Activated T-helper 9 cell treated with anti-CD3 and anti-CD28 coated beads, Interleukin-2, amount 50 U/mL, for 16 hours (primary cell): ENCODE data around the gene TNFAIP8L1.

Source experiments
- DNase-seq: peaks from one replicate; pipeline ENCODE4 v3.0.0-alpha.2; 2020; ENCODE audit warnings: low read depth

The TNFAIP8L1 gene

DNA sequence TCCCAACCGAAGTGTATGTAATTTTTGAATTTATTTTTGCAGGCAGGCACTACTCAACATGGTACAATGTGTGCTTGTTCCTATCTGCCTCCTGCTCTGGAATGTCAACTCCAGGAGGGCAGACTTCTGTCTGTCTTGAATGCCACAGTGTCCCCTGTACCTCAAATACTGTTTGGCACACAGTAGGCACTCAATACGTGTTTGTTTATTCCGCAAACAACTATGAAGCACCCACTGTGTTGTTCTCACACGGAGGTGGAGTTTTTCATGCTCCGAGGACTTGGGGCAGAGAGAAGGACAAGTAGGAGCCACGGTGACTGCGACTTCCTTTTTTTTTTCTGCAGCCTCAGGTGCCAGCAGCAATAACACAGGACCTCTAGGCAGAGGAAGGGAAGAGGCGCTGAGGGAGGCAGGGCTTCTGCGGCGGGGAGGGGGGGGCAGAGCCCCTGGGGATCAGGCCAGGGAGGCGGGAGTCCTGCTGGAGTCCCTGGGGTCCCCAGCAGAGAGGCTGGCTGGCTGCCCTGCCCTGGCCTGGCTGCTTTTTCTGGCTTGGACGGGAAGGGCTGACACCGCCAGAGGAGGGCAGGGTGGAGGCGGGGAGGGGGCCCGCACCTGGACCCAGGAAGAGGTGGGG, 29.3 kb upstream of the TNFAIP8L1 start:
- DNase-seq: no peak

DNA sequence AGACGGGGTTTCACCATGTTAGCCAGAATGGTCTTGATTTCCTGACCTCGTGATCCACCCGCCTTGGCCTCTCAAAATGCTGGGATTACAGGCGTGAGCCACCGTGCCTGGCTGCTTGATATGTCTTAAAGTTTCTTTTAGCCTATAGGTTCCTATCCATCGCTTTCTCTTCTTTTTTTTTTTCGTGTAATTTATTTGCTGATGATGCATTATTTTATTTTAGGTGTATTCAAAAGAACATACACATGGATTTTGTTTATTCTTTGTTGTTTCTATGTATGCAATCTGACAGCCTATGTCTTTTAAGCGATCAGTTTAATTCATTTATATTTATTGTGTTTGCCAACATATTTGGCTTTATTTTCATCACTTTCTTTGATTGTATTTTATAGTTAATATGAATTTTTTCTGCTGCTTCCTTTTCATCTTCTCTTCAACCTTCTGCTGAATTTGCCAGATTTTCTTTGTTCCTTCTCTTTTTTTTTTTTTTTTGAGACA, 26.0 kb upstream of the TNFAIP8L1 start:
- no peak for DNase-seq

DNA sequence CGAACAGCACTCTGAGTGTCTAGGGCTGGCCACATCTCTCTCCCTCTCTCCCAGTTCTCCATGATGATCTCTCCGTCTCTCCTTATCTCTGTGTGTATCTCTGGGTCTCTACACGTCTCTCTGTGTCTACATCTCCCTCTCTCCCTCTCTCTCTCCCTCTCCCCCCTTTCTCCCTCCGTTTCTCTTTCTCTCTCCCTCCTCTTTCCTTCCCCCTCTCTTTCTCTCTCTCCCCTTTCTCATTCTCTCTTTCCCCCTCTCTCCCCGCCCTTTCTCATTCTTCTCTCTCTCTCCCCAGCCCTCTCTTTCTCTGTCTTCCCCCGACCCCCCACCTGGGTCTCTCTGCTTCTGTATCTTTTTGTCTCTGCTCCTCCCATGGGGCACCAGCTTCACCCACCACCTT, 21.3 kb upstream of the TNFAIP8L1 start:
- no peak for DNase-seq

DNA sequence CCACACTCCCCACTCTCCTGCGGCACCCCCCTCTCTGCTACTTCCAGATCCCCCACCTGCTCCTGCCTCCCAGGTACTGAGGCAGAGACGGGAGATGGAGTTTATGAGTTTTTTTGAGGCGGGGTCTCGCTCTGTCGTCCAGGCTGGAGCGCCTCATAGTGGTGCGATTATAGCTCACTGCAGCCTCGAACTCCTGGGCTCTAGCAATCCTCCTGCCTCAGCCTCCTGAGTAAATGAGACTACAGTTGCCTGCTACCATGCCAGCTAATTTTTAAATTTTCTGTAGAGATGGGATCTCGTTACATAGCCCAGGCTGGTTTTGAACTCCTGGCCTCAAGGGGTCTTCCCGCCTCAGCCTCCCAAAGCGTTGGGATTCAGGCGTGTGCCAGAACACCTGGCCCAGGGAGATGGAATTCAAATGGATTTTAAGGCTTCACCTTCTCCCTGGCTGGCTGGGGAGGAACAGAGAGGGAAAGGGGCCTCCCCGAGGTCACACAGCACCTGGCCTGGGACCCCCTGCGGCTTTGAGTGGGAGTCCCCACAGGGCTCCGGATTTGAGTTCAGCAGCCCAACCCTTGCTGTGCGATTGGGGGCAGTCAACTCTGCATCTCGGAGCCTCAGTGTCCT, 19.5 kb upstream of the TNFAIP8L1 start:
- no peak for DNase-seq

DNA sequence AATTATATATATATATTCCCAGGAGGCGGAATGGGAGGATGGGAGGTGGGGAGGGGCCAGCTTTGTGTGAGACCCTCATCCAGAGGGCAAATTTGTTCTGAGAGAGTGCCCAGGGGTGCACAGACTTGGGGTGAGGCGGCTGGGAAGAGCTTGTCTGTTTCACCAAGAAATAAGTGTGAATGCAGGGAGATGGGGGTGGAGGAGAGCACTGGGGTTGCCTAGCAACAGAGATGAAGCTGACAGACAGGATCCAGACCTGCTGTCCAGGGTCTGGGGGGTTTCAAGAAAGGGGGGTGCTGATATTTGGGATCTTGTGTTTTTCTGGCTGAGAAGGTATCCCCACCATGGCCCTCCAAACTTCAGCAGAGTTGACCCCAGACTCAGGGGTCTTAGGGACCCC, 18.6 kb upstream of the TNFAIP8L1 start:
- no peak for DNase-seq

DNA sequence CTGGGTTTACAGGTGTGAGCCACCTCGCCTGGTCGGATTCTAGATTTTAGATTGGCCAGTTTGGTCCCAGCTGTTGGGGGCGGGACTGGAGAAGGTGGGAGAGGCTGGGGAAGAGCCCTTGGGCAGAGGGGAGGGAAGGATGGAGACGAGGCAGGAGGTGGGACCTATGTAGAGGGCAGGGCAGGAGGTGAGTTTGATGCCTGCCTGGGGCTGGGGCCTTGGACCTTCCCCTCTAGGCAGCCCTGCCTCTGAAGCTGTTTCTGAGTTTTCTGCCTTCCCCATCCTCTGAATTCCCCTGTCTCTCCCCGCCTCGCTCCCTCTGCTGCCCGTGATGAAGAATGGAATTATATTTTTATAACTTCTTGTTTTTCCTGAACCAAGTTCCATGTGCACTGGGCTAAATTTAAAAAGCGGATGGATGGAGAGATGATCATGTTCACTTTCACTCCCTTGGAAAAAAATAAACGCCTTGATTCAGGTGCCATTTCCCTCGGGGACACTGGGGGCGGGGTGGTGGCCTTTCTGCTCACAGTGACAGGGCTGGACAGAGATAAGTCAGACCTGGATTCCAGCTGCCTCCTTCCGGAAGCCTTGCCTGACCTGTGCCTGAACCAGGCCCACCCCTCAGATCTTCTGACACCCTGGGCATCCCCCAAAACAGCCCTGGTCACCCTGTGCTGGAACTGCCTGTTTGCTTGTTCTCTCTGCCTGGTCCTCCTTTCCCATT, 16.5 kb upstream of the TNFAIP8L1 start:
- DNase-seq: no peak

DNA sequence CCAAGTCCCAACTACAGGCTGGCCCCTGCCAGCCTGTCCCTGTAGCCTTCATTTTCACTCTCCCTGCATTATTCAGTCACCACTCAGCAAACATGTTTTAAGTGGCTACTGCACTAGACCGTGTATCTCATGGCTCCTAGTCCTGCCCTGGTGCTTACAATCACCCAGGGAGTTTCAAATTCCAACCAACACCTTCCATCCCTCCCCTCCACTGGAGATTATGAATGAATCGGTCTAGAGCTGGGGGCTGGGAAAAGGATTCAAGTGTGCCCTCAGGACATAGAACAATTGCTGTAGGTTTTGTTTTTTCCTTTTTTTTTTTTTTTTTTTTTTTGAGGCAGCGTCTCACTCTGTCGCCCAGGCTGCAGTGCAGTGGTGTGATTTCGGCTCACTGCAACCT, 15.0 kb upstream of the TNFAIP8L1 start:
- DNase-seq: no peak

DNA sequence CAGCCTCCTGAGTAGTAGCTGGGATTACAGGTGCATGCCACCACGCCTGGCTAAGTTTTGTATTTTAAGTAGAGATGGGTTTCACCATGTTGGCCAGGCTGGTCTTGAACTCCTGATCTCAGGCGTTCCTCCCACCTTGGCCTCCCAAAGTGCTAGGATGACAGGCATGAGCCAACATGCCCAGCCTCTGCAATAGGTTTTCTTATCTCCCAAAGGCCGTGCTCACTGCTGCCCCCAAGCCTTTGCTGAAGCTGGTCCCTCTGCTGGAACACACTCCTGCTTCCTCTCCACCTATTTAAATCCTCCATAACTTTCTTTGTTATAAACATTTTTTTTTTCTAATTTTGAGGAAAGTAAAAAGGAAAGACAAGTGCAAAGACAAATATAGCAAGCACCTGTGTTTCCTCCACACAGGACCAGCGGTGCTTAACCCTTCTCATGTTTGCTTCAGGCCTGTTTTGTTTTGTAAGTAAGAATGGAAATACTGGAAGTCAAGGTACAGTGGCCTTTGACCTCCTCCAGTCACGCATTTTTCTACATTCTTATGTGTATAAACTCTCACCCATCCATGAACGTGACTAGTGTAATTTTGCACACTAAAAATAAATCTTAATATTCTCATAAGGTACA, 14.5 kb upstream of the TNFAIP8L1 start:
- DNase-seq: no peak

DNA sequence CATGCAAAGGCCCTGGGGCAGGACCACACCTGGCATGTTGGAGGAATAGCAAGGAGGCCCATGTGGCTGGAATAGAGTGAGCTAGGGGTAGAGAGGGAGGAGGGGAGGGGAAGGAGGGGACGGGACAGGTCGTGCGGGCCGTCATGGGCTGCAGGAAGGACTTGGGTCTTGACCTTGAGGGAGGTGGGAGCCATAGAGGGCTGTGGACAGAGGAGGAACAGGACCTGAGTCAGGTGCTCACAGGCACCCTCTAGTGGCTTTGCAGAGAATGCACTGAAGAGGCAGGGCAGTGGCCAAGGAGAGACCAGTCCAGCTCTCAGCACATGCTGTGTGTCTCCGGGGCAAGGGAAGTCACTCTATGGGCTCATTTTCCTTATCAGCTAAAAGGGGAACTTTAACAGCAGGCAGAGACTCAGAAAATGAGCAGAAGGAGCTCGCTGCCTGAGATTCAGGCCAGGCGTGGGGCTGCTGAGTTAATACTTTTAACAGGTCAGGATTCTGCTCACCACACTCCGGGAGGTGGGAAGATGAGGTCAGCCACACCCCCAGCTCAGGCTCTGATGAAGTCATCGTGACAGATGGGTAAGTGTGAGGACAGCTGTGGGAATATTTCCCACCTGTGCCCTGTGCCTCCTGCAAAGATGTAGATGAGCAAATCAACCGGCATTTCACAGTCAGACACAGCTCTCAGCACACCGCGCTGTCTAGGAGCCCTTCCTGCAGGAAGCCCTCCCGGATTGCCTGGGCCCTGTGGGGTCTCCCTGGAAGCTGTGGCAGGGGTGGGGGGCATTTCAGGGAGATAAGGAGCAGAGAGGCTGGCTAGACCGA, 6.0 kb upstream of the TNFAIP8L1 start:
- peak; percentile 20 for DNase-seq

DNA sequence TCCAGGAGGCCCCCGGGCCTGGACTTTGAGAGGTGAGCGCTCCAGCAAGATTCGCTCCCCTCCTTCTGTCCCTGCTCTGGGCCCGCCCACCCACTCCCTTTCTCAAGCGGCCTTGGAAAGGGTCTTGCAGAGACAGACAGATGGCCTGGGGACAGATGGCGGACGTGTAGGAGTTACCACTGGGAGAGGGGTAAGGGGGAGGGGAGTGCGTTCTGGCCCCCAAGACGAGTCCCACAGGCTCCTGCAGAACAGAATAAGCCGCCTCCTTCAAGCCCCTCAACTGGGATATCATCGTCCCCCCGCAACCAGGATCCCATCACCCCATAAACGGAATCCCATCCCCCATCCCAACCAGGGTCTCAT, 3.6 kb upstream of the TNFAIP8L1 start:
- no peak for DNase-seq

DNA sequence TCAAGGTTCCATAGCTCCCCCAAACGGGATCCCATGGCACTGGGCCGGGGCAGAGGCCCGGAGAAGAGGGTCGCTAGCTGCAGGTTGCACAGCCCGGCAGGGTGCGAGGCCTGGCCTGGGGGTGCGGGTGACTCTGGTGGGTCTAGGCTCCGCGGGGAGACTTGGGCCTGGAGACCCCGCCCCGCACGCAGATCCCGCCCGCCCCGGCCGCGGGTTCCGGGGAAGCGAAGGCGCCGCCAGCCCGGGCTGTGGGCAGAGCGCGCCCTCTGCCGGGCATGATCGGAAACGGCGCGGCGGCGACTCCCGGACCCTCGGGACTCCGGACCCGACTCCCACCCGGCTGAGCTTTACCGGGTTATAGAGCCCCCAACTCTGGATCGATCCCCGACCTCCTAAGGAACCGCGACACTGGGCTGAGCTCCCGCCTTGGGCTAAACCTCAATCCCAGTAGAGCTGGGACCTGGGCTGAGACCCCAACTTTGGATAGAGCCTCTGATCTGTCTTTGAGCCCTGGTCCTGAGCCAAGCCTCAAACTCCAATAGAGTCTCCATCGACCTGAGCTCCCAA, 3.1 kb upstream of the TNFAIP8L1 start:
- peak; percentile 66 for DNase-seq

DNA sequence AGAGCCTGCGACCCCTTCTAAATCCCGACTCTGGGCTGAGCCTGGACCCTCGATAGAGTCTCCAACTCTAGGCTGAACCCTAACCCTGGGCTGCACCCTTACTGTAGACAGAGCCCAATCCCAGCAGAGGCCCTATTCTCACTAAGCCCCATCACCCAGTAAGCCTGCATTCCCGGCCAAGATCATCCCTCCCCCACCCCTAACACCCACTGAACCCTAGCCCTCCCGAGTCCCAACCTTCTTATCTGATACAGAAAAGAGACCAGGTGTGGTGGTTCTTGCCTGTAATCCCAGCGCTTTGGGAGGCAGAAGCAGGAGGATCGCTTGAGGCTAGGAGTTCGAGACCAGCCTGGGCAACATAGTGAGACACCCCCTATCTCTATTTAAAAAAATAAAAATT, 2.6 kb upstream of the TNFAIP8L1 start:
- no peak for DNase-seq

DNA sequence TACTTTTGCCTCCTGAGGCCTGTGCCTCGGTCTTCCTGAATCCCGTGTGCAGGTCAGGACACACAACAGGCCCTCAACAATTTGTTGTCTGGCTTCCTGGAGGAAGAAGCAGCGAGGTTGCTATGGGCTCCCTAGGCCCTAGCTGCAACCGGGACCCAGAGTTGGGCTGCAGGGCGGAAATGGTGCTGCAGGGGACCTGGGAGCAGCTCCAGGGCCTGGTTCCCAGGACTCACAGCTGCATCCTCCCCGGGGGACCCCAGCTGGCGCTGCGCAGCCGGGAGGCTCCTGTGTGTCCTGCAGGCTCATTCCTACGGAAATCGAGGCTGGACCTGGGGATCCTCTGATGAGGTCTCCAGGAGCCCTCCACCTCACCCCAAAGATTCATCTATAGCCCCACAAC, 999 bp upstream of the TNFAIP8L1 start:
- no peak for DNase-seq

DNA sequence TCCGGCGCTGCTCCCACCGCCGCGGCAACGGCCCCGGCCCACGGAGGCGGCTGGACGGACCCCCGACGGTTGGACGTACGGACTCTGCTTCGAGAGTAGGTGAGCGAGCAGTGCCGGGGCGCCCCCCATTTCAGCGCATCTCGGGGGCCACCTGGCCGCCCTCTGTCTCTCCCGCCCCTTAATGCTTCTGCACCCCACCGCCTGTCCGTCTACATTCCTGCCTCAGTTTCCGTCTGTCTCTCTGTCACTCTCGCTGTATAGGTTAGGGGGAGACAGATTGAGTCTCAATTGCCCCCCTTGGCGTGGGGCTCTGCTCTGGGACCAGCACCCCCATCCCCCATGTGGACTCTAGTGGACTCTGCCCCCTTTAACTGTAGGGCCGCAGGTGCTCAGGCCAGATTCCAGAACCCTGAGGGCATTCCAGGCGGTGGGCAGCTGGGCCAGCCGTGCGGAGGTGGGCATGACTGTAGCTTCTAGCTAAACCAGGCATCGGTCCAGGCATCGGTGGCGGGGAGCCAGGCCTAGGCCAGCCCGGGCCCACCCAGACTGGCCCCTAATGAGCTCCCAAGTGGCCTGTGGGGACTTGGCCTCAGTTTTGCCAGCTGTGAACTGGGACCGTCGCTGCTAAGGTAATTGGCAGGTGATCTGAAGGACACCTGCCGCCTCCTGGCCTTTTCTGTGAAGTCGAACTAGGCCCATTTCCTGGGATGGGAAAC, 373 bp downstream of the TNFAIP8L1 start:
- DNase-seq: no peak

DNA sequence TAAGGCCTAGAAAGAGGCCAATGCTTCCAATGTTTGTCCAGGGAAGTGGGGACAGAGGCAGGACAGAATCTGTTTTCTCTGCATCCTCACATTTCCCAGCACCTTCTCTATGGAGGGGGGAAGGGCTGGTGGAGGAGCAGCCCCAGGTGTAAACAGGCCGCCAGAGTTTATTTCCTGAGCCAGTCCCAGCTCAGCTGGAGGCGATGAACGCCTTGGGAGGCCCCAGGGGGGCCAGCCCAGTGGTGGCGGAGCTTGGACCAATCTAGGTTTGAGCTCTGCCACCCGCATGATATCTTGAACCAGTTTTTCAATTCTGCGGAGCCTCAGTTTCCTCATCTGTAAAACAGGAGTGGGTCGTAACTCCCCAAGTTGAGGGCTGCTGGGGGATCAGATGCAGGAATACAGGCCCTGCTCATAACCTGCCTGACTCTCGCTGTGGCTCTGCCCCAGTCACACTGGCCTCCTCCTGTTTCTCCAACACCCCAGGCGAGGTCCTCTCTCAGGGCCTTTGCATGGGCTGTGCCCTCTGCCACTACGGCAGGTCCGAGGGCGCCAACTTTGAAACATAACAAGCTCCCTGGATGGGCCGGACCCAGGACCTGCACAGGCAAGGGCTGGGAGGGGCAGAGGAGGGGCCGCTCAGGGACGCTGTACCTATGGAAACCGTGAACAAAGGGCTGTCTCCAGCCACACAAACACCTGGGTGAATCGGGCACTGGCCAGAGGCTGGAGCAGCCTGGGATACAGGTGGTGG, 1.1 kb downstream of the TNFAIP8L1 start:
- no peak for DNase-seq

DNA sequence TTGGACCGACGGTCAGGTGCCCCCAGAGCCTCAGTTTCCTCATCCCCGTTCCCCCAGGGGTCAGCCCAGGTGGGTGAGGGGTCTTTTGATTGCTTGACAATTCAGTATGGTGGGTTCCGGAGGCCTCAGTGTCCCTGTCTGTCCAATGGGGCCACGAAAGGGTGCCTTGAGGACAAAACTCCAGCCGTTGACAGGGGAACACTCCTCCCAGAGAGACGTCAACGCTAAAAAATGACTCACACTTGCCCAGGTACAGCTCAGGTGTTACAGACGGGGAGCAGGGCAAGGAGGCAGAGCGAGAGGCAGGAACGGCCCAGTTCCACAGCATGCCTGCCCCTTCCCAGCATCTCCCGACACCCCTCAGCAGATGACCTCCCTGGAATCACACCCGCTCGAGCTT, 1.8 kb downstream of the TNFAIP8L1 start:
- no peak for DNase-seq

DNA sequence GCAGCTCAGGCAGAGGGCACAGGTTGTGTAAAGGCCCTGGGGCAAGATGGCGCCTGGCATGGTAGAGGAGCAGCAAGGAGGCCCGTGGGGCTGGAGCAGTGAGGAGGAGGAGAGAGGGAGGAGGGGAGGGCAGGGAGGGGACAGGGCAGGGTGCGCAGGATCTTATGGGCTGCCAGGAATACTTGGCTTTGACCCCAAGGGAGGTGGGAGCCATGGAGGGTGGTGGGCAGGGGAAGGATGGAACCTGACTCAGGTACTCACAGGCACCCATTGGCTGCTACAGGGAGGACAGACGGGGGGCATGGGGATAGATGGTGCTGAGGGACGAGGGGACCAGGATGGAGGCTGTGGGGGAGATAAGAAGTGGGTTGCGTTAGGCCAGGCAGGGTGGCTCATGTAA, 3.3 kb downstream of the TNFAIP8L1 start:
- DNase-seq: no peak

DNA sequence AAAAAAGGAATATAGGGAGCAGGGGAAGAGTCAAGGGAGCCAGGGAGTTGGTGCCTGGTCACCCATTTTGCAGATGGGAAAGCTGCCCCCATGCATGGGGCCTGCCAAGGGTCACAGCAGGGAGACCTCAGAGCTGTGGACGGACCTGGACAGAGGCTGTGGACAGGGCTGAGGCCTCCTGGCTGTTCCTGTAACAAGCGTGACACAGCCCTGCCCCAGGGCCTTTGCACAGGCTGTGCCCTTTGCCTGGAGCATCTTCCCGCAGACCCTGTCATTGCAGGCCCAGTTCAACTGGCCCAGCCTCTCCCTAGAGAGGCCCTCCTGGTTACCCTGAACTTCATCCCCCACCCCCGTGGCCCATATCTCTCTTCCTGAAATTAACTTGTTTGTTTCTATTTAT, 6.4 kb downstream of the TNFAIP8L1 start:
- DNase-seq: no peak

DNA sequence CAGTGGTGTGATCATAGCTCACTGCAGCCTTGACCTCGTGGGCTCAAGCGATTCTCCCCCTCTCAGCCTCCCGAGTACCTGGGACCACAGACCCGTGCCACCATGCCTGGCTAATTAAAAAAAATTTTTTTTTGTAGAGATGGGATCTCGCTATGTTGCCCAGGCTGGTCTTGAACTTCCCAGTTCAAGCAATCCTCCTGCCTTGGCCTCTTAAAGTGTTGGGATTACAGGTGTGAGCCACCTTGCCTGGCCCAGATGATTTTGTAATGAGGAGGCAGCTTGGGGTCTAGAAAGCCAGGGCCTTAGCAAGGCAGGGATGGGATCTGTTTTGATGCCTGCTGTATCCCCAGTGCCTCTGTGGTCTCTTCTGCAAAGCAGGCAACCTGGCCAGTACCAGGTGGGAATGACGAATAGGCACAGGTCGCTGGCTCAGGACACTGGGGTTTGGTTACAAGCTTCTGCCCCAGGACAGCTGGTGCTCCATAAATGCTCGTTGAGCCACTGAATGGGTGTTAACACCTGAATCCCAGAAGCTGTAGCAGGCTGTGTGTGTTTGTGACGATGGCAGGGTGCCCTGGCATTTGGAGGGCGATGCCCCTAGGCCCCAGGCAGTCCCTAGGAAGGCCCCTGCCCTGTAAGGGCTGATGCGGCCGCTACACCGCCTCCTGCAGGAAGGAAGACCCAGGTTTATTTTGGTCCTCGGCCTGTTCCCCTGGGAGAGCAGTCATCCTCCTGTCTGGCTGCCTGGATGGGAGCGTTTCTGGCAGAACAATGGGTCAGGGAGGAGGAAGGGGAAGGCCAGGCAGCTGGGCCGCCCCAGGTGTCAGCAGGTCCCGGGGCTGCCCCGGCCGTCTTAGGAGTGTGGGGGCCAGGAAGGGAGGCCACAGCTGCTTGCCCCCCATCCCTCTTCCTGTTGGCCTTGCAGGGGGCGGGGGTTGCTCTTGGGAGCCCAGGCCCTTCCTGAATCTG, 8.6 kb downstream of the TNFAIP8L1 start:
- DNase-seq: no peak
